Peyer's patch (tissue), 4 donors: Measurements from ENCODE around the gene NOX4. TPM values are rescaled to one million over a fixed set of nuclear protein-coding genes. Genes with fewer than 3 reads are reported as not detected.
A peak's percentile ranks its signal among the peaks of the same experiment; 100 is the strongest.

Experiments used
- DNase-seq, 3 donors: peaks; one replicate each; pipeline ENCODE4 v3.0.0-alpha.2; 2017 to 2019
- H3K27ac ChIP-seq, 4 donors: fragments of 200-600 bp; sonication (generic); one replicate each; pipeline ENCODE4 v1.5.1; 2016 to 2019
- H3K27me3 ChIP-seq, 2 donors: fragments of 200-600 bp; sonication (generic); one replicate each; pipeline ENCODE4 v1.5.1; 2019
- H3K36me3 ChIP-seq, 3 donors: fragments of 200-600 bp; sonication (generic); one replicate each; pipeline ENCODE4 v1.5.1; 2016 to 2019
- H3K4me1 ChIP-seq, 4 donors: fragments of 200-600 bp; sonication (generic); one replicate each; pipeline ENCODE4 v1.5.1; 2016 to 2019
- H3K4me3 ChIP-seq, 4 donors: fragments of 200-600 bp; sonication (generic); 1 replicate in 3 of 4; 2 replicates in 1 of 4; pipeline ENCODE4 v1.5.1; 2016 to 2019; ENCODE audit warnings: mild to moderate bottlenecking in 1 of 4
- H3K9me3 ChIP-seq, 4 donors: fragments of 200-600 bp; sonication (generic); one replicate each; pipeline ENCODE4 v1.5.1; 2016 to 2019; ENCODE audit warnings: mild to moderate bottlenecking in 1 of 4
- POLR2A ChIP-seq, 2 donors: fragments of 450-650 bp; IDR thresholded peaks; one replicate each; pipeline ENCODE4 v1.5.1; 2017; ENCODE audit warnings: antibody characterized with exemption in 2 of 2, mild to moderate bottlenecking in 2 of 2, moderate library complexity in 2 of 2
- total RNA-seq, 4 donors: library from RNA; depleted of rRNA; stranded (reverse); fragments of >200 nt; gene quantifications; one replicate each; pipeline ENCODE4 v1.1.0, GENCODE V29; 2016
- TF ChIP-seq, protein P1 (sequence below), 6 experiments: fragments of 450-650 bp in 4 of 6; fragments of 200-600 bp in 2 of 6; sonication (generic) in 1 of 6; IDR thresholded peaks; one replicate each; pipeline ENCODE4 v1.5.1; 2017 to 2019; ENCODE audit warnings: antibody characterized with exemption in 6 of 6, mild to moderate bottlenecking in 3 of 6, moderate library complexity in 1 of 6

NOX4 gene
- 1 to 10 TPM in 1 of 4 donors, under 1 TPM in 1, not detected in 2; 0.80 to 2.5 TPM for total RNA-seq

DNA sequence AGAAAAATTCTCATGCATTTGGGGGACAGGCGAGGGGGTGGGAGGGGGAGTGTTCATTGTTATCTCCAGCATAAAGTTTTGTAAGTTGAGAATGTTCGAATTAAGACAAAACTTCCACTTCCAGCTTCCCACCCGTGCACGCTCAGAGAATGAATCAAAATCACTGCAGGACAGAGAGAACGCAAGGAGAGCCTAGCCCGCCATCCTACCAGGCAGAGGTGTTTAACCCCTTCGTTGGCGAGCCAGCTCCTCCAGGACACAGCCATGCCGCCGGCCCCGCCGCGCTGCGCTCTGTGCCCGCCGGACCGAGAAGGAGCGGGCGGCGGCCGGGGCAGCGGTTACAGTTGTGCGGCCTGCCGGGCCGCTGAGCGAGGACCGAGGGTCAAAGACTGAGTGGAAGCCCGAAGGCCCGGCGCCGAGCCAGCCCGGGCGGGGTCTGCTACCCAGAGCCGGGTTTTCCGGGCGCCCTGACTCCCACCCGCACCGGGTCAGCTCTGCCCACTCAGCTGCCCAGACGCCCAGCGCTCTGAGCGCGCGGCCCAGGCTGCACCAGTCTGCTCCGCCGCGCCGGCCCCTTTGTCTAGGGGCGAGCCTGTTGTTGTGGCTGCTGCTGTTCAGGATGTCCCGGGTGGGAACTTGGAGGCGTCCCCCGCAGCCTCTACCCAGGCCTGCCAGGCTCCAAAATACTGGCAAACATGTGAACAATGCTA, at the start of gene NOX4:
NOX4 (minus strand) TSS at position 395 of the 710 bp plus-strand sequence; CDS start at position 266, 129 bp downstream.
- no peak within 1 kb of the TSS for H3K27ac ChIP-seq
- H3K4me3 ChIP-seq = peak within 1 kb of the TSS; percentile 6 to 47 (median 25)
- H3K27me3 ChIP-seq = peaks cover 0 to 4% of the 10 kb centered on the region in 2 donors

DNA sequence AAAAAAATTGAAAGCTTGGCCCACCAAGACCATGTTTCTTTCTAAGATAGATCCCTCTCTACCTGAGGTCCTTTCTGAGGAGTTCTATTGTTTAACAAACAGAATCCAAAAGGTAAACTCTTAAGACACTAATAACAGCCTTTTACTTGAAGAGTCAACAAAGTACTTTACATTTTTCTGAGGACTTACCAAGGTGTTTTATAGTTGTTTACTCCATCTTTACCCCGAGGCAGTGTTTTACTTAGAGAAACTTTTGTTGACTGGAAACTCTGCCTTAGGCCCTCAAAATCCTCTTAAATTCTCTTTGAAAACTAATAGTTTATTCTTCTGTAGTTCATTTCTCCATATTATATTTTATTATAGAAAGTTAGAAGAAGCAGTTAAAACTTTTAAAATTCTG, 49.7 kb upstream of the NOX4 start:
- no peak for DNase-seq
- H3K4me3 ChIP-seq = no peak overlapping the region
- H3K4me1 ChIP-seq = no peaks in the 10 kb centered on the region
- H3K36me3 ChIP-seq = no peaks in the 10 kb centered on the region
- no peaks in the 10 kb centered on the region for H3K9me3 ChIP-seq
- H3K27ac ChIP-seq = no peak overlapping the region
- no peak for TF ChIP-seq POLR2A (IDR thresholded peaks at IDR 0.05)
- TF ChIP-seq, protein P1, sequence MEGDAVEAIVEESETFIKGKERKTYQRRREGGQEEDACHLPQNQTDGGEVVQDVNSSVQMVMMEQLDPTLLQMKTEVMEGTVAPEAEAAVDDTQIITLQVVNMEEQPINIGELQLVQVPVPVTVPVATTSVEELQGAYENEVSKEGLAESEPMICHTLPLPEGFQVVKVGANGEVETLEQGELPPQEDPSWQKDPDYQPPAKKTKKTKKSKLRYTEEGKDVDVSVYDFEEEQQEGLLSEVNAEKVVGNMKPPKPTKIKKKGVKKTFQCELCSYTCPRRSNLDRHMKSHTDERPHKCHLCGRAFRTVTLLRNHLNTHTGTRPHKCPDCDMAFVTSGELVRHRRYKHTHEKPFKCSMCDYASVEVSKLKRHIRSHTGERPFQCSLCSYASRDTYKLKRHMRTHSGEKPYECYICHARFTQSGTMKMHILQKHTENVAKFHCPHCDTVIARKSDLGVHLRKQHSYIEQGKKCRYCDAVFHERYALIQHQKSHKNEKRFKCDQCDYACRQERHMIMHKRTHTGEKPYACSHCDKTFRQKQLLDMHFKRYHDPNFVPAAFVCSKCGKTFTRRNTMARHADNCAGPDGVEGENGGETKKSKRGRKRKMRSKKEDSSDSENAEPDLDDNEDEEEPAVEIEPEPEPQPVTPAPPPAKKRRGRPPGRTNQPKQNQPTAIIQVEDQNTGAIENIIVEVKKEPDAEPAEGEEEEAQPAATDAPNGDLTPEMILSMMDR (IDR thresholded peaks at IDR 0.05) = no peak
- no peaks in the 10 kb centered on the region for H3K27me3 ChIP-seq

More for the DNA sequence above, at the start of gene NOX4:
- Histone ChIP-seq H3K36me3 (no peaks in the 10 kb centered on the region), H3K4me1 (no peaks in the 10 kb centered on the region), H3K9me3 (no peaks in the 10 kb centered on the region)
- peak in 1 of 3 donors; percentile 39 for DNase-seq
- TF ChIP-seq, protein P1 (IDR thresholded peaks at IDR 0.05) = no peak
- no peak for TF ChIP-seq POLR2A (IDR thresholded peaks at IDR 0.05)

GRCh38 chr11:89537936-89538335, 46.8 kb upstream of the NOX4 start:
- Histone ChIP-seq H3K36me3 (no peaks in the 10 kb centered on the region), H3K4me1 (no peaks in the 10 kb centered on the region), H3K27ac (no peak overlapping the region), H3K4me3 (no peak overlapping the region), H3K27me3 (no peaks in the 10 kb centered on the region), H3K9me3 (no peaks in the 10 kb centered on the region)
- no peak for TF ChIP-seq POLR2A (IDR thresholded peaks at IDR 0.05)
- DNase-seq = no peak

GRCh38 chr11:89536926-89537325, 45.8 kb upstream of the NOX4 start:
- Histone ChIP-seq H3K9me3 (no peaks in the 10 kb centered on the region), H3K36me3 (no peaks in the 10 kb centered on the region), H3K4me3 (no peak overlapping the region), H3K4me1 (no peaks in the 10 kb centered on the region), H3K27me3 (no peaks in the 10 kb centered on the region), H3K27ac (no peak overlapping the region)
- no peak for DNase-seq
- no peak for TF ChIP-seq POLR2A (IDR thresholded peaks at IDR 0.05)

GRCh38 chr11:89535221-89535620, 44.0 kb upstream of the NOX4 start:
- Histone ChIP-seq H3K27ac (no peak overlapping the region), H3K4me3 (no peak overlapping the region), H3K27me3 (no peaks in the 10 kb centered on the region), H3K36me3 (no peaks in the 10 kb centered on the region), H3K4me1 (no peaks in the 10 kb centered on the region), H3K9me3 (no peaks in the 10 kb centered on the region)
- DNase-seq = no peak
- TF ChIP-seq, protein P1 (IDR thresholded peaks at IDR 0.05) = no peak
- TF ChIP-seq POLR2A (IDR thresholded peaks at IDR 0.05) = no peak

DNA sequence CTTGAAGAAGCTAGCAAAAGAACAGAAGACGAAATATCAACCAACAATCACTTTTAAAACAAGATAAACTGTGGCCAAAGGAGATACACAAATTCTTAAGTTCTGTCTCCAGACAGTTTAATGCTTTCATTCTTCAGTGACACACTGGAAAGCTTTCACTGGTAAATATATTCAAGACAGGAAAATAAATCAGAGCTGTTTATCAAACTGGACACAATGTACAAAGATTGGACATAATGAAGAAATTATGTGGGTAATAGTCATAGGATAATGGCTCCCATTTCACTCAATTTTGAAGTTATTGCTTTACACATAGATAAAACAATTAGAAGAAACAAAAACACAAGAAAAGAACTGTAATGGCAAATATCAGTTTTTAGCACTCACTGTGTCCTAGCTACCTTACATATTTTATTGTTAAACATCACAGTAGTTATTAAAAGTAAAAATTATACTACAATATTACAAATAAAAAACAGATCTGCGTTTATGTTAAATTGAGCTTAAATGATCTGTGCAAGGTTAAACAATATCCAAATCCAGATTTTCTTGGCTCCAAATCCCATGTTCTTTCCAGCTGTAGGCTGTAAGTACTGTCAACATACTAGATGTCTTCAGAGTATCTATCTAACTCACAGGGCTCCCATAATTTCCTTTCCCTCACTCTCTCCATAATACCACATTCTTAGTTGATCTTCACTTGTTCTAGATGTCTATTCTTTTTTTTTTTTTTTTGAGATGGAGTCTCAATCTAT, 38.6 kb upstream of the NOX4 start:
- DNase-seq = no peak
- Histone ChIP-seq H3K4me3 (no peak overlapping the region), H3K36me3 (peaks cover 0 to under 1% (median 0%) of the 10 kb centered on the region in 3 donors), H3K9me3 (no peaks in the 10 kb centered on the region), H3K27ac (no peak overlapping the region), H3K4me1 (no peaks in the 10 kb centered on the region), H3K27me3 (no peaks in the 10 kb centered on the region)
- TF ChIP-seq POLR2A (IDR thresholded peaks at IDR 0.05) = no peak
- TF ChIP-seq, protein P1 (IDR thresholded peaks at IDR 0.05) = no peak
